ENCODE data around the gene TNK1. TPM values are rescaled to one million over a fixed set of nuclear protein-coding genes. Genes with fewer than 3 reads are reported as not detected.
"Not testable (repeated sequence)": the region's sequence is repeated elsewhere in the genome, so short reads cannot be mapped to it uniquely, and the experiment has no call there.

TNK1 gene
- total RNA-seq, 1 experiment from 2014 or later = 0.90 TPM

DNA sequence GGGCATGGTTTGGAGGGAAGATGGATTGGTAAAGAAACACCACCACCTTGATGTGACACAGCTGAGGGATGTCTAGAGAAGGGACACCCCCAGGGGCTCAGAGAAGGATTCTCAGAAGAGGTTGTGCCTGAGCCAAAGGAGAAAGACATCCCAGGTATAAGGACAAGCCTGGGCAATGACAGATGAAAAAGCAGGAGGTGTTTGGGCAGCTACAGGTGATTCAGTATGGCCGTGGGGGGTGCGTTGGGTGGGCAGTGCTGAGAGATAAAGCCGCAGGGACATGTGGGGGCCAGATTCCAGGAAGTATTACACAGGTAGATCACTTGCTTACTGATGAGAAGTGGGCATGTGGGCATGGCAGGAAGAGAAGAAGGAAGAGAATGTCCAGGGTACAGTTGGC, 19.0 kb upstream of the TNK1 start:
- CTCF ChIA-PET = interaction anchor here (1.5 kb wide), 1 partner anchor 42 kb away, joined by 3 read pairs; the partner anchor contains the start of gene TMEM256
- Histone ChIP-seq H3K36me3 (ENCODE audit: insufficient read depth, low read length, poor library complexity, severe bottlenecking) (no peaks in the 10 kb centered on the region), H3K27me3 (replicated peaks; ENCODE audit: insufficient read depth, low read depth, low read length, poor library complexity) (no peaks in the 10 kb centered on the region), H3K9me3 (ENCODE audit: low read depth, low read length, poor library complexity, severe bottlenecking) (no peaks in the 10 kb centered on the region), H3K4me1 (ENCODE audit: insufficient read depth, low read length, poor library complexity, severe bottlenecking) (no peaks in the 10 kb centered on the region), H3K27ac (ENCODE audit: low read depth, low read length, poor library complexity, severe bottlenecking) (no peak overlapping the region), H3K4me3 (ENCODE audit: low read depth, low read length, poor library complexity, severe bottlenecking) (no peak overlapping the region)
- intact Hi-C loops (cut with micrococcal nuclease; ENCODE audit: unreplicated experiment) = no loop called here
- no peak for DNase-seq (ENCODE audit: low spot score)
- BruUV-seq (replicated peaks) = no TSS peak
- POLR2A ChIA-PET (ENCODE audit: low non-redundant PET) = no interaction called here
- no peak for TF ChIP-seq EZH2 (IDR thresholded peaks at IDR 0.05; ENCODE audit: borderline replicate concordance, low read depth, low read length, poor library complexity, severe bottlenecking)
- TF ChIP-seq, protein P1, sequence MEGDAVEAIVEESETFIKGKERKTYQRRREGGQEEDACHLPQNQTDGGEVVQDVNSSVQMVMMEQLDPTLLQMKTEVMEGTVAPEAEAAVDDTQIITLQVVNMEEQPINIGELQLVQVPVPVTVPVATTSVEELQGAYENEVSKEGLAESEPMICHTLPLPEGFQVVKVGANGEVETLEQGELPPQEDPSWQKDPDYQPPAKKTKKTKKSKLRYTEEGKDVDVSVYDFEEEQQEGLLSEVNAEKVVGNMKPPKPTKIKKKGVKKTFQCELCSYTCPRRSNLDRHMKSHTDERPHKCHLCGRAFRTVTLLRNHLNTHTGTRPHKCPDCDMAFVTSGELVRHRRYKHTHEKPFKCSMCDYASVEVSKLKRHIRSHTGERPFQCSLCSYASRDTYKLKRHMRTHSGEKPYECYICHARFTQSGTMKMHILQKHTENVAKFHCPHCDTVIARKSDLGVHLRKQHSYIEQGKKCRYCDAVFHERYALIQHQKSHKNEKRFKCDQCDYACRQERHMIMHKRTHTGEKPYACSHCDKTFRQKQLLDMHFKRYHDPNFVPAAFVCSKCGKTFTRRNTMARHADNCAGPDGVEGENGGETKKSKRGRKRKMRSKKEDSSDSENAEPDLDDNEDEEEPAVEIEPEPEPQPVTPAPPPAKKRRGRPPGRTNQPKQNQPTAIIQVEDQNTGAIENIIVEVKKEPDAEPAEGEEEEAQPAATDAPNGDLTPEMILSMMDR (conservative IDR thresholded peaks at IDR 0.05; ENCODE audit: low read depth, low read length) = no peak

DNA sequence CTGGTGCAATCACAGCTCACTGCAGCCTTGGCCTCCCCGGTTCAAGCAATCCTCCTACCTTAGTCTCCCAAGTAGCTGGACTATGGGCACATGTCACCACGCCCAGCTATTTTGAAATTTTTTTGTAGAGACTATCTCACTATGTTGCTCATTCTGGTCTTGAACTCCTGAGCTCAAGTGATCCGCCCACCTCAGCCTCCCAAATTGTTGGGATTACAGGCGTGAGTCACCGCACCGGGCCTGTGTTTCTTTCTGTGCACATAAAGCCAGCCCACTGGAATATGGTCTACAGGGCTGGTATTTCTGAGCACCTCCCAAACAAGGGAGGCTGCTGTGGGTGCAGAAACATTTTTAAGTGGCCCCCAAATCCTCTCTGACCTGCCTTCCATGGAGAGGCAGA, 17.6 kb upstream of the TNK1 start:
- ChIA-PET CTCF (no interaction called here), POLR2A (ENCODE audit: low non-redundant PET) (no interaction called here)
- no TSS peak for BruUV-seq (replicated peaks)
- DNase-seq (ENCODE audit: low spot score) = no peak
- Histone ChIP-seq H3K4me1 (ENCODE audit: insufficient read depth, low read length, poor library complexity, severe bottlenecking) (no peaks in the 10 kb centered on the region), H3K27ac (ENCODE audit: low read depth, low read length, poor library complexity, severe bottlenecking) (no peak overlapping the region), H3K27me3 (replicated peaks; ENCODE audit: insufficient read depth, low read depth, low read length, poor library complexity) (no peaks in the 10 kb centered on the region), H3K36me3 (ENCODE audit: insufficient read depth, low read length, poor library complexity, severe bottlenecking) (no peaks in the 10 kb centered on the region), H3K9me3 (ENCODE audit: low read depth, low read length, poor library complexity, severe bottlenecking) (no peaks in the 10 kb centered on the region), H3K4me3 (ENCODE audit: low read depth, low read length, poor library complexity, severe bottlenecking) (no peak overlapping the region)
- intact Hi-C loops (cut with micrococcal nuclease; ENCODE audit: unreplicated experiment) = no loop called here
- TF ChIP-seq, protein P1 (conservative IDR thresholded peaks at IDR 0.05; ENCODE audit: low read depth, low read length) = no peak
- TF ChIP-seq EZH2 (IDR thresholded peaks at IDR 0.05; ENCODE audit: borderline replicate concordance, low read depth, low read length, poor library complexity, severe bottlenecking) = no peak

DNA sequence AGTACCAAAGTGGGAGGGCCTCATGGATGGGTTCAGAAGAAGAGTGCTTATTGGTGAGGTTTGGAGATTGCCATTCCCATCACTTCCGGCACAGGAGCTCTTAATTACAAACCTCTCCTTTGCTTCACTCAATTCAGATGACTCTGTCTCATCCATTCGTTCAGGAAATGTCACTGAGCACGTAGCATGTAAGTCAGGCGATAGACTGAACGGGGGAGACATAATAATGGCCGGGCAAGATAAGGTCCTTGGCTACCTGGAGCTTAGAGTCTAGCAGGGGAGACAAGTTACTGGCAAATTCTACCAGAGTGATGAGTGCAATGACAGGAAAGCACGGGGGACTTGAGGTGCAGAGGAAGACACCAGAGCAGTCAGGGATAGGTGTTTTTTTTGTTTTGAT, 14.9 kb upstream of the TNK1 start:
- H3K36me3 ChIP-seq (ENCODE audit: insufficient read depth, low read length, poor library complexity, severe bottlenecking); intact Hi-C loops (cut with micrococcal nuclease; ENCODE audit: unreplicated experiment); H3K27ac ChIP-seq (ENCODE audit: low read depth, low read length, poor library complexity, severe bottlenecking); BruUV-seq (replicated peaks); DNase-seq (ENCODE audit: low spot score); H3K4me3 ChIP-seq (ENCODE audit: low read depth, low read length, poor library complexity, severe bottlenecking); CTCF ChIA-PET; POLR2A ChIA-PET (ENCODE audit: low non-redundant PET); H3K27me3 ChIP-seq (replicated peaks; ENCODE audit: insufficient read depth, low read depth, low read length, poor library complexity); H3K9me3 ChIP-seq (ENCODE audit: low read depth, low read length, poor library complexity, severe bottlenecking); H3K4me1 ChIP-seq (ENCODE audit: insufficient read depth, low read length, poor library complexity, severe bottlenecking): not testable (repeated sequence)

DNA sequence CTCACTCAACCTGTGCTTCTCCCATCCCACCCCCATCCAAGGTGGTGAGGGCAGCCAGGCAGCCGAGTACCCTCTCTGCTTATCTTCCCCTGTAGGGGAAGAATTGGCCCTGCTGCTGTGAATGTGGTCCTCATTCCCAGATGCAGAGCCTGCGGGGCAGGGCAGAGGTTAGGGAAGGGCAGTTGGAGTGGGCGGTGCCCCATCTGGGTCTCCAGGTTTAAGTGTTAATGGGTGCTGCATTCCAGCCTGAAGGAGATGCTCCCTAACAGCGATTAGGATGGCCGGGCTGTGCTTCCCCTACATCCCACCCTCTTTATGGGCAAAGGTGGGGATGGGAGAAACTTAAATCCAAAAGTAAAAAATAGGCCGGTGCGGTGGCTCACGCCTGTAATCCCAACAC, 13.8 kb upstream of the TNK1 start:
- TF ChIP-seq, protein P1 (conservative IDR thresholded peaks at IDR 0.05; ENCODE audit: low read depth, low read length) = no peak
- TF ChIP-seq EZH2 (IDR thresholded peaks at IDR 0.05; ENCODE audit: borderline replicate concordance, low read depth, low read length, poor library complexity, severe bottlenecking) = no peak
- H3K36me3 ChIP-seq (ENCODE audit: insufficient read depth, low read length, poor library complexity, severe bottlenecking) = no peaks in the 10 kb centered on the region
- BruUV-seq (replicated peaks) = no TSS peak
- H3K4me3 ChIP-seq (ENCODE audit: low read depth, low read length, poor library complexity, severe bottlenecking) = no peak overlapping the region
- H3K27me3 ChIP-seq (replicated peaks; ENCODE audit: insufficient read depth, low read depth, low read length, poor library complexity) = no peaks in the 10 kb centered on the region
- ChIA-PET POLR2A (ENCODE audit: low non-redundant PET) (no interaction called here), CTCF (no interaction called here)
- intact Hi-C loops (cut with micrococcal nuclease; ENCODE audit: unreplicated experiment) = no loop called here
- H3K9me3 ChIP-seq (ENCODE audit: low read depth, low read length, poor library complexity, severe bottlenecking) = no peaks in the 10 kb centered on the region
- DNase-seq (ENCODE audit: low spot score) = no peak
- H3K4me1 ChIP-seq (ENCODE audit: insufficient read depth, low read length, poor library complexity, severe bottlenecking) = no peaks in the 10 kb centered on the region
- no peak overlapping the region for H3K27ac ChIP-seq (ENCODE audit: low read depth, low read length, poor library complexity, severe bottlenecking)
